ENCODE results near the gene ZNF211. TPM values are rescaled to one million over a fixed set of nuclear protein-coding genes. Genes with fewer than 3 reads are reported as not detected.

The ZNF211 gene
- polyA plus RNA-seq (2011; rRNA removed), result 7.8 and 11.3 TPM in 2 replicates
- 3.7 and 3.9 TPM in 2 replicates for polyA minus RNA-seq (2011; rRNA and poly(A)+ RNA removed)

- TF ChIP-seq, protein P1, sequence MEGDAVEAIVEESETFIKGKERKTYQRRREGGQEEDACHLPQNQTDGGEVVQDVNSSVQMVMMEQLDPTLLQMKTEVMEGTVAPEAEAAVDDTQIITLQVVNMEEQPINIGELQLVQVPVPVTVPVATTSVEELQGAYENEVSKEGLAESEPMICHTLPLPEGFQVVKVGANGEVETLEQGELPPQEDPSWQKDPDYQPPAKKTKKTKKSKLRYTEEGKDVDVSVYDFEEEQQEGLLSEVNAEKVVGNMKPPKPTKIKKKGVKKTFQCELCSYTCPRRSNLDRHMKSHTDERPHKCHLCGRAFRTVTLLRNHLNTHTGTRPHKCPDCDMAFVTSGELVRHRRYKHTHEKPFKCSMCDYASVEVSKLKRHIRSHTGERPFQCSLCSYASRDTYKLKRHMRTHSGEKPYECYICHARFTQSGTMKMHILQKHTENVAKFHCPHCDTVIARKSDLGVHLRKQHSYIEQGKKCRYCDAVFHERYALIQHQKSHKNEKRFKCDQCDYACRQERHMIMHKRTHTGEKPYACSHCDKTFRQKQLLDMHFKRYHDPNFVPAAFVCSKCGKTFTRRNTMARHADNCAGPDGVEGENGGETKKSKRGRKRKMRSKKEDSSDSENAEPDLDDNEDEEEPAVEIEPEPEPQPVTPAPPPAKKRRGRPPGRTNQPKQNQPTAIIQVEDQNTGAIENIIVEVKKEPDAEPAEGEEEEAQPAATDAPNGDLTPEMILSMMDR (IDR thresholded peaks at IDR 0.05; ENCODE audit: insufficient read depth, low read depth, low read length), result no peak
- CTCF ChIA-PET, result interaction anchor here (0.6 to 0.7 kb wide), 2 partner anchors 9 to 15 kb away, joined by 3 read pairs; no protein-coding TSS in a partner anchor
- DNase-seq (ENCODE audit: low read depth), result peak; percentile 55
- no peaks in the 10 kb centered on the region for H3K27me3 ChIP-seq (ENCODE audit: control insufficient read depth, insufficient read depth, low read length)
- H3K36me3 ChIP-seq (ENCODE audit: control insufficient read depth, insufficient read depth, low read length), result peaks cover 4% of the 10 kb centered on the region
- peak within 1 kb of the TSS; percentile 81 for H3K4me3 ChIP-seq (ENCODE audit: low read depth, low read length)
- POLR2A ChIA-PET, result interaction anchor here (0.6 kb wide), 1 partner anchor 10 kb away, joined by 6 read pairs; no protein-coding TSS in a partner anchor
These were observed at the start of gene ZNF211 for GRCh38 chr19:57632987-57633831. Gene ZNF211, plus strand, starts transcription at chr19:57633168. Its CDS starts 179 bp downstream, at chr19:57633347.

DNA sequence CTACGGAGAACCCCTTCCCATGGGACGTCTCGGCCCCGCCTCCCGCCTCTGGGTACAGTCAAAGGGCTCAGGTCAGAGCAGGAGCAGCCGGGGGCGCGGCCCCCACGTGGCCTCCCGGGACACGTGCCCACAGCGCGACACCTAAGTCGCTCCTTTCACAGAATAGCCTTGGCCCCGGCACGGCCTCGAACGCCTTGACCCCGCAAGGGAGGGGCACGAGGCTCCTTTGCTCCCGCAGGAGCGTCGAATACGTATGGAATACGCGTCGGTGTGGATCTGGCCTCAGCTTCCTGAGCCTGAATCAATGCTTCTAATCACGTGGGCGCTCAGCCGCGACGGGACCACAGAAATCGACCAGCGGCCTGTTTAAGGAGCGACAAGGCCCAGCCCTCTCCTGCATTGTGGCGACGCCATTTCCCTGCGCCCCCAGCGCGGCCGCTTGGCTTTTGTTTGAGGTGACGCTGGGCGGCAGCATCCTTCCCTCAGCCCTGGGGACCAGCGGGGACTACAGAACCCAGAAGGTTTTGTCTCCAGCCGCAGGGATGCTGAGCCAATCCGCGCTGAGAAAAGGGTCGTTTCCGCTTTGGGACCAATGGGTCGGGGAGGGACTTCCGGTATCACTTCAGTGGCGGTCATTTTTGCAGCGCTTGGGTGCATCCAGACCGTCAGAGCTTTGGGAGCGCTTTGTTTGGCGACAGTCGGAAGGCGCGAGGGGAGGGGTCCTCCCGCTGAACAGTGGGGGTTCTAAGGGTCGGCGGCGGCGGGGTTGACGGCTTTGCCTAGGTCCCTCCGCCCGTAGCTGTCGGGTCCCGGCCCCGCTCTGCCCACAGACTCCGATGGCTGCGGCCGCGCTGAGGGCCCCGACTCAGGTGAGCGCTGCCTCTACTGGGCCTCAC, 49.2 kb upstream of the ZNF211 start, which contains the start of gene ZIK1:
TSS of gene ZIK1 (plus strand) at position 625 of the 896 bp plus-strand sequence. CDS start at position 837, 212 bp downstream.
- ChIA-PET POLR2A (no interaction called here), CTCF (no interaction called here)
- peak; percentile 68 for DNase-seq (ENCODE audit: low read depth)
- H3K4me3 ChIP-seq (ENCODE audit: low read depth, low read length), result peak within 1 kb of the TSS; percentile 63
- 0 out of 2 replicates have a peak, but pooled peaks cover 2% of the 10 kb centered on the region for H3K36me3 ChIP-seq (ENCODE audit: control insufficient read depth, insufficient read depth, low read length)
- H3K27me3 ChIP-seq (ENCODE audit: control insufficient read depth, insufficient read depth, low read length), result no peaks in the 10 kb centered on the region
- TF ChIP-seq, protein P1 (IDR thresholded peaks at IDR 0.05; ENCODE audit: insufficient read depth, low read depth, low read length), result 0 out of 2 replicates have a peak, but pooled peaks have one; percentile 17

GRCh38 chr19:57587529-57587928, 45.4 kb upstream of the ZNF211 start:
- POLR2A ChIA-PET, result no interaction called here
- TF ChIP-seq, protein P1 (IDR thresholded peaks at IDR 0.05; ENCODE audit: insufficient read depth, low read depth, low read length), result no peak
- H3K36me3 ChIP-seq (ENCODE audit: control insufficient read depth, insufficient read depth, low read length), result peaks cover 16% of the 10 kb centered on the region
- H3K27me3 ChIP-seq (ENCODE audit: control insufficient read depth, insufficient read depth, low read length), result no peaks in the 10 kb centered on the region
- CTCF ChIA-PET, result no interaction called here
- peak; percentile 25 for DNase-seq (ENCODE audit: low read depth)
- no peak overlapping the region for H3K4me3 ChIP-seq (ENCODE audit: low read depth, low read length)

DNA sequence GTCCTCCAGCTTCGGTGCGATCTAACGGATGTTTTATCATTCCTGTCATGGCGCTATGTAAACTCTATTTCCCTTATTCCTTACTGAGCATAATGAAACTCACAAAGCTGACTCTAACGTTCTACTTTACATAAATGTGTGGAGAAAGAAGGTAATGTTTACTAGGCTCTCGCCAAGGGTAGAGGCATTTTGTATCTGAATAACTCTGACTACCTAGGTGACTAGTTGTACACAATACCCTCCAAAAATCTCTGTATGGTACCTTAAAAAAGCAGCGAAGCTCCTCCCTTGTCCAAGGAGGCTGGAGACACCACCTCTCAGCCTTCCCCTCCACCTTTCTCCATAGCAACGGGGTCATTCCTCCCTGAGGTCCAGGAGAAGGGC, 33.6 kb upstream of the ZNF211 start:
- TF ChIP-seq, protein P1 (IDR thresholded peaks at IDR 0.05; ENCODE audit: insufficient read depth, low read depth, low read length), result no peak
- ChIA-PET CTCF (no interaction called here), POLR2A (no interaction called here)
- Histone ChIP-seq H3K36me3 (ENCODE audit: control insufficient read depth, insufficient read depth, low read length) (no peaks in the 10 kb centered on the region), H3K27me3 (ENCODE audit: control insufficient read depth, insufficient read depth, low read length) (no peaks in the 10 kb centered on the region), H3K4me3 (ENCODE audit: low read depth, low read length) (peak overlapping the region; percentile 87)
- DNase-seq (ENCODE audit: low read depth), result no peak
